GM18909 (cell line): Measurements from ENCODE around the gene PPP1R9B.

Experiments used
- ATAC-seq: cut with Tn5 transposase; IDR thresholded peaks from one replicate; pipeline ENCODE4 v1.9.1; 2021; ENCODE audit warnings: mild to moderate bottlenecking; ENCODE audit not compliant: unreplicated experiment, poor library complexity

Gene PPP1R9B

GRCh38 chr17:50113624-50114320, 36.7 kb downstream of the PPP1R9B start:
- no peak for ATAC-seq

GRCh38 chr17:50112694-50113093, 37.8 kb downstream of the PPP1R9B start:
- no peak for ATAC-seq

- no peak for ATAC-seq
Measured at GRCh38 chr17:50111673-50112655, 38.5 kb downstream of the PPP1R9B start.

GRCh38 chr17:50110591-50111349, 39.7 kb downstream of the PPP1R9B start:
- ATAC-seq = no peak

- ATAC-seq = no peak
Measured at GRCh38 chr17:50109785-50110184, 40.7 kb downstream of the PPP1R9B start.

GRCh38 chr17:50109207-50109606, 41.3 kb downstream of the PPP1R9B start:
- no peak for ATAC-seq

GRCh38 chr17:50108556-50108955, 41.9 kb downstream of the PPP1R9B start:
- no peak for ATAC-seq

GRCh38 chr17:50107790-50108414, 42.6 kb downstream of the PPP1R9B start:
- no peak for ATAC-seq

GRCh38 chr17:50106393-50107131, 43.9 kb downstream of the PPP1R9B start:
- no peak for ATAC-seq

- no peak for ATAC-seq
Measured at GRCh38 chr17:50105811-50106210, 44.7 kb downstream of the PPP1R9B start.

GRCh38 chr17:50103941-50104340, 46.5 kb downstream of the PPP1R9B start:
- no peak for ATAC-seq

- no peak for ATAC-seq
Measured at GRCh38 chr17:50103252-50103651, 47.2 kb downstream of the PPP1R9B start.

GRCh38 chr17:50102164-50102991, 48.1 kb downstream of the PPP1R9B start:
- ATAC-seq = no peak

GRCh38 chr17:50101346-50102163, 48.9 kb downstream of the PPP1R9B start:
- no peak for ATAC-seq

GRCh38 chr17:50100921-50101345, 49.5 kb downstream of the PPP1R9B start:
- no peak for ATAC-seq

- ATAC-seq = no peak
Measured at GRCh38 chr17:50100480-50100883, 50.0 kb downstream of the PPP1R9B start.

- no peak for ATAC-seq
Measured at GRCh38 chr17:50099003-50099402, 51.5 kb downstream of the PPP1R9B start.

GRCh38 chr17:50098583-50098982, 51.9 kb downstream of the PPP1R9B start:
- ATAC-seq = no peak
